Aorta (tissue), 5 donors: ENCODE data around the gene RASGRF2. TPM values are rescaled to one million over a fixed set of nuclear protein-coding genes. Genes with fewer than 3 reads are reported as not detected.

ENCODE experiments used
- ATAC-seq: fragments of 200-7000 bp; cut with Tn5 transposase; one replicate; pipeline ENCODE4 v1.9.1; 2022; ENCODE audit warnings: moderate library complexity; ENCODE audit not compliant: low FRiP score
- DNase-seq, 2 donors: peaks; one replicate each; pipeline ENCODE4 v3.0.0-alpha.2; 2020
- H3K27ac ChIP-seq, 2 donors: one replicate each; pipeline ENCODE4 v1.5.1; 2013; ENCODE audit warnings: low read length in 2 of 2, mild to moderate bottlenecking in 2 of 2, moderate library complexity in 2 of 2, control low read depth in 1 of 2, inconsistent platforms in 1 of 2, low read depth in 1 of 2
- H3K27me3 ChIP-seq, 2 donors: one replicate each; pipeline ENCODE4 v1.6.1; 2013; ENCODE audit warnings: control low read depth in 1 of 2, low read length in 1 of 2, mild to moderate bottlenecking in 1 of 2, moderate library complexity in 1 of 2; ENCODE audit not compliant: insufficient read depth in 2 of 2, control insufficient read depth in 1 of 2
- H3K36me3 ChIP-seq, 2 donors: one replicate each; pipeline ENCODE4 v1.6.1; 2013; ENCODE audit warnings: control low read depth in 1 of 2, low read length in 1 of 2, mild to moderate bottlenecking in 1 of 2; ENCODE audit not compliant: insufficient read depth in 2 of 2, control insufficient read depth in 1 of 2
- H3K4me1 ChIP-seq, 2 donors: one replicate each; pipeline ENCODE4 v1.6.1; 2013; ENCODE audit warnings: low read length in 2 of 2, control low read depth in 1 of 2, mild to moderate bottlenecking in 1 of 2, moderate library complexity in 1 of 2; ENCODE audit not compliant: insufficient read depth in 2 of 2, control insufficient read depth in 1 of 2
- H3K4me3 ChIP-seq, 2 donors: one replicate each; pipeline ENCODE4 v1.5.1; 2013; ENCODE audit warnings: low read length in 2 of 2, control low read depth in 1 of 2, mild to moderate bottlenecking in 1 of 2
- H3K9me3 ChIP-seq: one replicate; pipeline ENCODE4 v1.6.1; 2013; ENCODE audit warnings: mild to moderate bottlenecking, low read length; ENCODE audit not compliant: control insufficient read depth
- WGBS, 2 donors: extraction: QIAGEN DNeasy Blood & Tissue Kit; methylation state at CpG; one replicate each; pipeline ENCODE4 v1.1.7; 2013; 5-methylcytosine and 5-hydroxymethylcytosine counted together
- intact Hi-C, 2 donors: fragments of 100-400 bp; cut with DNase I; formaldehyde crosslinking; loops; one replicate each; pipeline versions ENCODE4 v1.14.2 to v1.15.0; 2022
- polyA plus RNA-seq, 2 donors: library from polyadenylated mRNA; stranded (reverse); fragments of 200-250 nt; gene quantifications; one replicate each; pipeline ENCODE4 v1.2.3, GENCODE V29; 2013
- total RNA-seq, 2 donors: library from RNA; stranded (reverse); fragmentation: NEBNext Ultra II Directional; extraction: Animal tissue kit (Norgen Biotek cat#: 25700); gene quantifications; one replicate each; pipeline ENCODE4 v1.2.1, GENCODE V29; 2021
- donor health status: healthy with polysubstance abuse.
- donor health status: Bipolar disorder and iron deficiency.
- donor health status: DM: no; HTN: no; CAD: no.
- donor health status: DM: no; HTN: no; CAD: no.
- donor health status: DM: yes; HTN: yes; CAD: no.

Gene RASGRF2
- total and polyA plus RNA-seq, 4 donors: 2.3 to 17.4 (median 5.7) TPM

DNA sequence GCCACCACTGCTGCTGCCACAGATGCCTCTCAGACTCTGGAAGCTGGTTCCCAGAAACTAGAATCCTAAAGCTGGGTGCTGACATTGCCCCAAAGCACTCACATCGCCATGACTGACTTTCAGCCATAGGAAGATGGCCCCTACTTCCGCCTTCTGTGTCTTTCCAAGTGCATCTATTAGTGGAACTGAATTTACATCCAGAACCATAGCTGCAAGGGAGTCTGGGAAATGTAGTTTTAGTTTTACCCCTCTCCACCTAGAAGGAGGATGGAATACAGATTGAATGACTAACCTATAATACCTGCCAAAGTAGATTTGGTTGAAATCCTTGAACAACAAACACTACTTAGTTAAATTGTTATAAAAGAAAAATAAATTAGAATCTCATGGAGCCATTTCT is 118.8 kb downstream of the RASGRF2 start:
- no peak overlapping the region for H3K4me3 ChIP-seq
- no peaks in the 10 kb centered on the region for H3K27me3 ChIP-seq
- no peak overlapping the region for H3K27ac ChIP-seq
- intact Hi-C loops: no loop called here
- 80 to 85% methylated on average over 2 of the region's 2 CpGs for WGBS, 2 donors
- ATAC-seq (no peak), DNase-seq (no peak)
- no peaks in the 10 kb centered on the region for H3K36me3 ChIP-seq
- no peaks in the 10 kb centered on the region for H3K9me3 ChIP-seq
- no peaks in the 10 kb centered on the region for H3K4me1 ChIP-seq

DNA sequence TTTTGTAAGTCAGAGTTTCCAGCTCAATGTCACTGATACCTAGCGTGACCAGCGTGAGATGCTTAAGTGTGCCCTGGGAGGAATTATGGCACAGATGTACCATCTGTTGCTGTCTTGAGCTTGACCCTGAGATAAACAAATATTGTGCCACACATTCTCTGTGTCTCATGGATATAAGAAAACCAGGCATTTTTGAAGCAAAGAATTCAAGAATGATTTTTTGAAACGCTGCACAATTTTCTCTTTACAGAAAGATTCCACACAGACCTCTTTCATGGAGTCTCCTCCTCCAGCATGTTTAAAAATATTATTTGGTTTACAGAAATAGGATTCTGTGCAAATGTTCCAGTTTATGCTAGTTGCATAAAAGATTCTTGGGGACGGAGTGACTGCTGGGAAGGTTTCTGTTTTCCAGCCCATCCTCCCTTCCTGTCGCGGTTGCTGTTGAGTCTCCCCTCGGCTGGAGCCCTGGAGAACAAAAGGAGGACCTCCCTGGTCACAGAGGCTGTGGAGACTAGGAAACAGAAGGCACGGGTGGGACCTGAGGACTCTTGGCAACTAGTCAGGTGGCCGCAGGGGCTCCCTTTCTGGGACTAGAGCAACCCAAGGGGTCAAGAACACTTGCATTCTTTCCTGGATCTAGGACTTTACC is 120.8 kb downstream of the RASGRF2 start:
- 67 to 80% methylated on average over 9 of the region's 9 CpGs for WGBS, 2 donors
- Histone ChIP-seq H3K27ac (no peak overlapping the region), H3K27me3 (no peaks in the 10 kb centered on the region), H3K4me3 (no peak overlapping the region), H3K4me1 (no peaks in the 10 kb centered on the region), H3K9me3 (no peaks in the 10 kb centered on the region), H3K36me3 (no peaks in the 10 kb centered on the region)
- intact Hi-C loops: no loop called here
- no peak for ATAC-seq
- DNase-seq: no peak

DNA sequence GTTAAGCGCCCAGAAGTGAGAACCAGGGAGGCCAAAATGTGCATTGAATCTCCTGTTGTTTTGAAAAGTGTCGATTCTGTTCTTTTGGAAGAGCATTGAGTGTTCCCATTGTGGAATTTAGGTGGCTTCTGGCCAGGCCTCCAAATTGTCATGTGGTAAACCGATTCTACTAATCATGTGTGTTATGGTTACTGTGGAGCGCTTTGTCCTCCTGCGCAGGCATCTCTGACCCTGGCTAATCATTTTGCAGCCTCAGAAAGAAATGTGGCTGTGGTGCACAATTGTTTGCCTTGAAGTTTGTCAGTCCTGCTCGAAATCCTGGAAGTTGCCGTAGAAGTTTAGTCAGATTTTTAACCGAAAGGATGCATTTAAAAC is 121.3 kb downstream of the RASGRF2 start:
- H3K36me3 ChIP-seq: no peaks in the 10 kb centered on the region
- DNase-seq (no peak), ATAC-seq (no peak)
- no peaks in the 10 kb centered on the region for H3K27me3 ChIP-seq
- no peaks in the 10 kb centered on the region for H3K9me3 ChIP-seq
- H3K27ac ChIP-seq: no peak overlapping the region
- H3K4me1 ChIP-seq: no peaks in the 10 kb centered on the region
- WGBS, 2 donors: 84 to 86% methylated on average over 8 of the region's 8 CpGs
- intact Hi-C loops: no loop called here
- H3K4me3 ChIP-seq: no peak overlapping the region

DNA sequence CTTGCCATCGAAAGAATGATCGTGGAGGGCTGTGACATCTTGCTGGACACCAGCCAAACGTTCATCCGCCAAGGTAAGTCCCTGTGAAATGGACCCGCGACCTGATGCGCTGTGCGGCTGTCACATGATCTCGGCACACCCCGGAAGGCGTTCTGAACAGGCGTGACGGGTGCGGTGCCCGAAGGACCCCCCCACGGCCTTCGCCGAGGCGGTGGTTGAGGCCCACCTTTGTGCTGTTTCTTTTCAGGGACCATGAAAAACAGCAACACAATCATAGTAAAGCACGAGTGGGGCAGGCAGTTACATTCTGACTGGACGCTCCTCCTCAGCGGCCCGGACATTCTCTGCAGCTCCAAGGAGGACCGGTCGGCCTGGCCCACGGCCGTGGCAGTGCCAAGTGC is 126.7 kb downstream of the RASGRF2 start:
- H3K27me3 ChIP-seq: no peaks in the 10 kb centered on the region
- no peak for DNase-seq
- no peak overlapping the region for H3K27ac ChIP-seq
- ATAC-seq: no peak
- no peaks in the 10 kb centered on the region for H3K36me3 ChIP-seq
- H3K4me3 ChIP-seq: no peak overlapping the region
- no peaks in the 10 kb centered on the region for H3K4me1 ChIP-seq
- 93% methylated on average over 27 of the region's 27 CpGs for WGBS, 2 donors
- intact Hi-C loops: no loop called here
- no peaks in the 10 kb centered on the region for H3K9me3 ChIP-seq

DNA sequence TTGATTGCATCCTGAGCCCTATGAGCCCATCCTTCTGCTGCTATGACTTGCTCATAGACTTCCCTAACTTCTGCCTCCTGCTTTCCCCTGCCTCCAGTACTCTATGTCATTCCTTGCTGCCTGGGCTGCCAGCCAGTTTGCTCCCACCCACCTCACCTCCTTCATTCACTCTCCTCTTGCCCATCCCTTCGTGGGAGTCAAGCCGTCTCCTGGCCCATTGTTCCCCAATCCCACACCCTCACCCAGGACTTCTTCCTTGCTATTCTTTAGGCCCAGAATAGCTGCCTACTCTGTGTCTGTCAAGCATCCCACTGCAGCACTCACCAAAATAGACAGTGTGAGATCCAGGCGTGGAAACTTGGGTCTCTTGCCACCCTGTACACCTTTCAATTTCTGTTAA is 131.0 kb downstream of the RASGRF2 start:
- no peaks in the 10 kb centered on the region for H3K4me1 ChIP-seq
- ATAC-seq (no peak), DNase-seq (no peak)
- no peaks in the 10 kb centered on the region for H3K9me3 ChIP-seq
- H3K27ac ChIP-seq: no peak overlapping the region
- intact Hi-C loops: no loop called here
- no peak overlapping the region for H3K4me3 ChIP-seq
- no peaks in the 10 kb centered on the region for H3K27me3 ChIP-seq
- 83 to 84% methylated on average over 3 of the region's 3 CpGs for WGBS, 2 donors
- H3K36me3 ChIP-seq: no peaks in the 10 kb centered on the region

- WGBS, 2 donors: 65 to 91% methylated on average over 2 of the region's 2 CpGs
- H3K27ac ChIP-seq: no peak overlapping the region
- H3K4me3 ChIP-seq: no peak overlapping the region
These were observed 133.5 kb downstream of the RASGRF2 start for GRCh38 chr5:81093536-81094196.

GRCh38 chr5:81095835-81096234 is 135.7 kb downstream of the RASGRF2 start:
- no peaks in the 10 kb centered on the region for H3K9me3 ChIP-seq
- H3K4me1 ChIP-seq: no peaks in the 10 kb centered on the region
- no peaks in the 10 kb centered on the region for H3K27me3 ChIP-seq
- no peak overlapping the region for H3K27ac ChIP-seq
- DNase-seq (no peak), ATAC-seq (no peak)
- WGBS, 2 donors: 95 to 100% methylated on average over 1 of the region's 1 CpG
- intact Hi-C loops: no loop called here
- H3K36me3 ChIP-seq: no peaks in the 10 kb centered on the region
- H3K4me3 ChIP-seq: no peak overlapping the region

More at GRCh38 chr5:81093536-81094196, 133.5 kb downstream of the RASGRF2 start:
- intact Hi-C loops: no loop called here
- Histone ChIP-seq H3K9me3 (no peaks in the 10 kb centered on the region), H3K27me3 (no peaks in the 10 kb centered on the region), H3K4me1 (no peaks in the 10 kb centered on the region), H3K36me3 (no peaks in the 10 kb centered on the region)
- ATAC-seq (no peak), DNase-seq (no peak)

DNA sequence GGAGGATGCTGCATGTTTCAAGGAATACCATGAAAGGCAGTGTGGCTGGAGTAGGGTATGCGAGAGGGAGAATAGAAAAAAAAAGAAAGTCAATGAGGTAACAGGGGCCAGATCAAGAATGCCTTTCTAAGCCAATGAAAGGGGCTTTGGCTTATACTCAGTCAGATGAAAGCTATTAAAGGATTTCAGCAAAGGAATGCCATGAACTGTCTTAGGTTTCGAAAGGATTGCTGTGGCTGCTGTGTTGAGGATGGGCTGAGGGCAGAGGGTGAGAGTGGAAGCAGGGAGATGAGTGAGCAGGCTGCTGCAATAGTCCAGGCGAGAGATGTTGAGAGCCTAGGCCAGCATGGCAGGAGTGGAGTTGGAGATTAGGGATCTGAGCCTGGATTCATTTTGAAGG is 137.6 kb downstream of the RASGRF2 start:
- H3K4me1 ChIP-seq: no peaks in the 10 kb centered on the region
- intact Hi-C loops: no loop called here
- 91 to 92% methylated on average over 3 of the region's 3 CpGs for WGBS, 2 donors

GRCh38 chr5:81105261-81105877 is 145.2 kb downstream of the RASGRF2 start:
- no peaks in the 10 kb centered on the region for H3K27me3 ChIP-seq
- H3K9me3 ChIP-seq: no peaks in the 10 kb centered on the region
- ATAC-seq (no peak), DNase-seq (no peak)
- intact Hi-C loops: no loop called here
- H3K4me1 ChIP-seq: no peaks in the 10 kb centered on the region
- 85 to 90% methylated on average over 5 of the region's 5 CpGs for WGBS, 2 donors
- H3K27ac ChIP-seq: no peak overlapping the region
- no peaks in the 10 kb centered on the region for H3K36me3 ChIP-seq
- H3K4me3 ChIP-seq: no peak overlapping the region

More for the DNA sequence above, 137.6 kb downstream of the RASGRF2 start:
- Histone ChIP-seq H3K9me3 (no peaks in the 10 kb centered on the region), H3K27ac (no peak overlapping the region), H3K27me3 (no peaks in the 10 kb centered on the region), H3K4me3 (no peak overlapping the region), H3K36me3 (no peaks in the 10 kb centered on the region)
- ATAC-seq (no peak), DNase-seq (no peak)
